KMS-11 (cell line): ENCODE measurements around the gene CBX3.

Experiments
- H2AFZ ChIP-seq: fragments of 200-600 bp; sonication (generic); 2 replicates; pipeline ENCODE4 v1.6.1; 2016; ENCODE audit warnings: antibody characterized with exemption, mixed run types, low read depth
- H3K27ac ChIP-seq: fragments of 200-600 bp; sonication (generic); 2 replicates; pipeline ENCODE4 v1.6.1; 2016; ENCODE audit warnings: mild to moderate bottlenecking, mixed run types
- H3K27me3 ChIP-seq: fragments of 200-600 bp; sonication (generic); 2 replicates; pipeline ENCODE4 v1.6.1; 2017; ENCODE audit warnings: mild to moderate bottlenecking, low read depth, mixed run types, moderate library complexity; ENCODE audit not compliant: insufficient read depth
- H3K36me3 ChIP-seq: fragments of 200-600 bp; sonication (generic); 2 replicates; pipeline ENCODE4 v1.6.1; 2017; ENCODE audit warnings: mild to moderate bottlenecking, mixed run types; ENCODE audit not compliant: insufficient read depth
- H3K4me1 ChIP-seq: fragments of 200-600 bp; sonication (generic); 2 replicates; pipeline ENCODE4 v1.6.1; 2016; ENCODE audit warnings: mild to moderate bottlenecking, low read depth, mixed run types; ENCODE audit not compliant: poor library complexity, severe bottlenecking
- H3K4me2 ChIP-seq: fragments of 200-600 bp; sonication (generic); 2 replicates; pipeline ENCODE4 v1.7.0; 2016; ENCODE audit warnings: mild to moderate bottlenecking, mixed run types
- H3K4me3 ChIP-seq: fragments of 200-600 bp; sonication (generic); IDR thresholded peaks from 2 replicates; pipeline ENCODE4 v1.6.1; 2017; ENCODE audit warnings: low read depth, low read length, mixed read lengths; ENCODE audit not compliant: insufficient read depth
- H3K79me2 ChIP-seq: fragments of 200-600 bp; sonication (generic); 2 replicates; pipeline ENCODE4 v1.6.1; 2016; ENCODE audit warnings: low read depth, mixed run types; ENCODE audit not compliant: insufficient read depth
- H3K9ac ChIP-seq: fragments of 200-600 bp; sonication (generic); 2 replicates; pipeline ENCODE4 v1.6.1; 2016; ENCODE audit warnings: mild to moderate bottlenecking, mixed run types
- H4K20me1 ChIP-seq: fragments of 200-600 bp; sonication (generic); 2 replicates; pipeline ENCODE4 v1.6.1; 2016; ENCODE audit warnings: mild to moderate bottlenecking, mixed run types; ENCODE audit not compliant: insufficient read depth
- TF ChIP-seq, protein P1 (sequence below): fragments of 200-600 bp; sonication (generic); conservative IDR thresholded peaks from 2 replicates; pipeline ENCODE4 v1.6.1; 2017; ENCODE audit warnings: low read depth, mild to moderate bottlenecking, antibody characterized with exemption, low read length, moderate library complexity, mixed read lengths

CBX3 gene

DNA sequence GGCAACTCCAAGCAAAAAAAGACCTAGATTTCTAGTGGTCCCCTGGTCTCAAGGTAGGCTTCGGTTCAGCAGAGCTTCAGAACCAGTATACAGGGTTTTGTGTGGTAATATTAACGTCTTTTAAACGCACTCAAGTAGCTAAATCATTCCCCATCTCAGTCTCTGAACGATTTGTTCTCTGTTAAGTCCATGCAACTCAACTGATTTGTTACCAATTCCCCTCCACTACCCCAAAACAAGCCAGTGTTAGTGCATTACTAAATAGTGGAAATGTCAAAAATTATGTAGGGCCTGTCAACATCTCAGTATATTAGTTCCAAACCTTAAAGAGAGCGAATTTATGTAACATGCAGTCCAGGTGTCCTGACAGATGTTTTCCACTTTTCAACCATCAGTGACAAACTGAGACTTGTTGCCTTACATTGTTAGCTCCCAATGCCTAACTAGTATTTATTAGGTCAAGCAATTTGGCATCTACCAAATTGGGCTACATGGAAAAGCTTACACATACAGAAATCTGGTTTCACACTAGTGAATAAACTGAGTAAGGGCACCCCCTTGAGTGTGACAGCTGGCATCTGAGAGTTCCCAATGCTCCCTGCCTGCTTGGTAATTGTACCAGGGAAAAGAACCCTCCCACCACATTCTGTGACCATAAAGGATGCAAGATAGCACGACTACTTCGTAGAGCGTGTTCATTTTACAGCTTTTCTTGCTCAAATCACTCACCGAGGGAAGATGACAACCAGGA, 13.2 kb upstream of the CBX3 start:
- Histone ChIP-seq H3K79me2 (peaks cover 42% of the 10 kb centered on the region), H3K36me3 (peaks cover 30% of the 10 kb centered on the region; the same call in 1 of the 2 replicates), H3K27ac (peak overlapping the region; percentile 36), H3K4me3 (no peak overlapping the region), H3K4me1 (peaks cover 83% of the 10 kb centered on the region), H2AFZ (no peak overlapping the region), H3K27me3 (no peaks in the 10 kb centered on the region), H3K9ac (no peak overlapping the region; the same call in 1 of the 2 replicates), H4K20me1 (peaks cover 68% of the 10 kb centered on the region), H3K4me2 (0 out of 2 replicates have a peak overlapping the region, but pooled peaks have one; percentile 5)
- TF ChIP-seq, protein P1, sequence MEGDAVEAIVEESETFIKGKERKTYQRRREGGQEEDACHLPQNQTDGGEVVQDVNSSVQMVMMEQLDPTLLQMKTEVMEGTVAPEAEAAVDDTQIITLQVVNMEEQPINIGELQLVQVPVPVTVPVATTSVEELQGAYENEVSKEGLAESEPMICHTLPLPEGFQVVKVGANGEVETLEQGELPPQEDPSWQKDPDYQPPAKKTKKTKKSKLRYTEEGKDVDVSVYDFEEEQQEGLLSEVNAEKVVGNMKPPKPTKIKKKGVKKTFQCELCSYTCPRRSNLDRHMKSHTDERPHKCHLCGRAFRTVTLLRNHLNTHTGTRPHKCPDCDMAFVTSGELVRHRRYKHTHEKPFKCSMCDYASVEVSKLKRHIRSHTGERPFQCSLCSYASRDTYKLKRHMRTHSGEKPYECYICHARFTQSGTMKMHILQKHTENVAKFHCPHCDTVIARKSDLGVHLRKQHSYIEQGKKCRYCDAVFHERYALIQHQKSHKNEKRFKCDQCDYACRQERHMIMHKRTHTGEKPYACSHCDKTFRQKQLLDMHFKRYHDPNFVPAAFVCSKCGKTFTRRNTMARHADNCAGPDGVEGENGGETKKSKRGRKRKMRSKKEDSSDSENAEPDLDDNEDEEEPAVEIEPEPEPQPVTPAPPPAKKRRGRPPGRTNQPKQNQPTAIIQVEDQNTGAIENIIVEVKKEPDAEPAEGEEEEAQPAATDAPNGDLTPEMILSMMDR, result peak; percentile 4; the same call in 1 of the 2 replicates

DNA sequence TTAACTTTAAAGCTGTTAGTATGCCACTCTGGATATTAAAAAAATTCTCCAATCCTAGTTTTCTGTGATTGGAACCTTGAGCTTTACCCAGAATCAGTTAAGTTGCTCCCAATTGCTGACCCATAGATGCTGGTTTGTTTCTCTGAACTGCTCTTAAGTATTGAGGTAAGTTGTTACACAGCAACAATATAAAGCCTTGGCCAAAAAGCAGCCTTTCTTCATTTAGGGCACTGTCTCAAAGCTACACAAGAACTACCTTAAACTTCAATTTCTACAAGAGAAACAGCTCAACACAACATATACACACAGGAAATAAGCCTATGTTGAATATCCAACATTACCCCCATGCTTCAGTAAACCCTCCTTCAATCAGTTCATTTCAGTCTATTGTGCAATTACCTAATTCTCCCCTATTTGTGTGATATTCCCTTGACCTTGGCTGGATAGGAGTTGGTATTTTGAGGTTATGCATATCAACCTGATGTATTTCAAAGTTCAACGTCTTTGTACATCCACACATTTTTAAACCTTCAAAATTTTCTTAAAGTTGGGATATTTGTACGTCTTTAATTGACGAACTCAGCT, 12.5 kb upstream of the CBX3 start:
- Histone ChIP-seq H2AFZ (no peak overlapping the region), H3K79me2 (peaks cover 49% of the 10 kb centered on the region), H3K9ac (no peak overlapping the region; the same call in 1 of the 2 replicates), H3K27ac (peak overlapping the region; percentile 36), H3K4me3 (no peak overlapping the region), H3K4me1 (peaks cover 89% of the 10 kb centered on the region), H3K36me3 (peaks cover 37% of the 10 kb centered on the region), H3K4me2 (peak overlapping the region; percentile 5; the same call in 1 of the 2 replicates), H4K20me1 (peaks cover 75% of the 10 kb centered on the region), H3K27me3 (no peaks in the 10 kb centered on the region)
- TF ChIP-seq, protein P1, result 0 out of 2 replicates have a peak, but pooled peaks have one; percentile 5

DNA sequence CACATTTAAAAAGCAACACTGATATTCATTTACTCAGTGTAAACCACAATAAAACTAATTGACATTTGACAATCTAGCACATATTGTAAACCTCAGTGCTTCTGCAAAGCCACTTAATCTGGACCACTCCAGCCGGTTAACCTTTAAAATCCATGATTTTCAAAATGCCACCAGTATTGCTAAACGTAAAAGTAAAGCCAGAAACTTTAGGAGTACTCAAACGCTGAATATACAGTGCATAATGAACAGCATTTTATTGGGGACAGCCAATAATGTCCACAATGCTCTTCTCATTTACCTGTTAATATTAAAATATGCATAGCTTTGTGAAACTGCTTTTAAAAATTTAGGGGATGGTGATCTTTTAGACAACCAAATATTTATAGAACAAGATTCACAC, 11.8 kb upstream of the CBX3 start:
- H3K4me1 ChIP-seq, result peaks cover 96% of the 10 kb centered on the region
- no peak overlapping the region for H2AFZ ChIP-seq
- peak overlapping the region; percentile 5; the same call in 1 of the 2 replicates for H3K4me2 ChIP-seq
- peaks cover 81% of the 10 kb centered on the region for H4K20me1 ChIP-seq
- H3K36me3 ChIP-seq, result peaks cover 43% of the 10 kb centered on the region
- H3K27me3 ChIP-seq, result no peaks in the 10 kb centered on the region
- no peak overlapping the region for H3K4me3 ChIP-seq
- TF ChIP-seq, protein P1, result no peak
- no peak overlapping the region; the same call in 1 of the 2 replicates for H3K9ac ChIP-seq
- H3K27ac ChIP-seq, result peak overlapping the region; percentile 36
- peaks cover 55% of the 10 kb centered on the region for H3K79me2 ChIP-seq

DNA sequence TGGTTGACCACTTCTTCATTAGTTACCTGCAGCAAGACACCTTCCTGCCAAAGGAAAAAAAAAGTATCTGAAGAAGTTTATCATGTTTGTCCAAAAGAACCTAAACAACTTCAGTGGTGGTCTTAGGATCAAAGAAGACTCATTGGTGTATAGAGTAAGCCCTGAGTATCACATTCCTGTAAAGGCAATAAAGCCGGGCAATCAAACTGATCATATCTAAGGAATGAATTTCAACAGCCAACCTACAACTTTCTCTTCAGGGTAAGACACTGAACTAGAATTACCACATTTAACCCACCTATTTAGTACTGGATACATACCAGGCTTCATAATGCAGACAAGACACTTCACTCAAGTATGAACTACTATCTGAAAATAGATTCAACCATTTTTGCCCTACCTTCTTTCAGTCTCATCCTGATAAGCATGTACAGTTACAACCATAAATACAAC, 11.1 kb upstream of the CBX3 start:
- H3K4me1 ChIP-seq, result peaks cover 100% of the 10 kb centered on the region
- H3K4me3 ChIP-seq, result no peak overlapping the region
- H3K4me2 ChIP-seq, result no peak overlapping the region; the same call in 1 of the 2 replicates
- TF ChIP-seq, protein P1, result no peak
- peaks cover 63% of the 10 kb centered on the region for H3K79me2 ChIP-seq
- peaks cover 47% of the 10 kb centered on the region for H3K36me3 ChIP-seq
- H4K20me1 ChIP-seq, result peaks cover 89% of the 10 kb centered on the region
- H3K9ac ChIP-seq, result peak overlapping the region; percentile 2; the same call in 1 of the 2 replicates
- H3K27me3 ChIP-seq, result no peaks in the 10 kb centered on the region
- H2AFZ ChIP-seq, result no peak overlapping the region
- peak overlapping the region; percentile 23; the same call in 1 of the 2 replicates for H3K27ac ChIP-seq
